HG02678 (cell line): ENCODE measurements around the gene SLC15A4.
"Not testable (repeated sequence)": the region's sequence is repeated elsewhere in the genome, so short reads cannot be mapped to it uniquely, and the experiment has no call there.

ENCODE experiments used
- ATAC-seq: cut with Tn5 transposase; IDR thresholded peaks from one replicate; pipeline ENCODE4 v1.9.1; 2021; ENCODE audit warnings: mild to moderate bottlenecking, moderate library complexity; ENCODE audit not compliant: unreplicated experiment

The SLC15A4 gene

DNA sequence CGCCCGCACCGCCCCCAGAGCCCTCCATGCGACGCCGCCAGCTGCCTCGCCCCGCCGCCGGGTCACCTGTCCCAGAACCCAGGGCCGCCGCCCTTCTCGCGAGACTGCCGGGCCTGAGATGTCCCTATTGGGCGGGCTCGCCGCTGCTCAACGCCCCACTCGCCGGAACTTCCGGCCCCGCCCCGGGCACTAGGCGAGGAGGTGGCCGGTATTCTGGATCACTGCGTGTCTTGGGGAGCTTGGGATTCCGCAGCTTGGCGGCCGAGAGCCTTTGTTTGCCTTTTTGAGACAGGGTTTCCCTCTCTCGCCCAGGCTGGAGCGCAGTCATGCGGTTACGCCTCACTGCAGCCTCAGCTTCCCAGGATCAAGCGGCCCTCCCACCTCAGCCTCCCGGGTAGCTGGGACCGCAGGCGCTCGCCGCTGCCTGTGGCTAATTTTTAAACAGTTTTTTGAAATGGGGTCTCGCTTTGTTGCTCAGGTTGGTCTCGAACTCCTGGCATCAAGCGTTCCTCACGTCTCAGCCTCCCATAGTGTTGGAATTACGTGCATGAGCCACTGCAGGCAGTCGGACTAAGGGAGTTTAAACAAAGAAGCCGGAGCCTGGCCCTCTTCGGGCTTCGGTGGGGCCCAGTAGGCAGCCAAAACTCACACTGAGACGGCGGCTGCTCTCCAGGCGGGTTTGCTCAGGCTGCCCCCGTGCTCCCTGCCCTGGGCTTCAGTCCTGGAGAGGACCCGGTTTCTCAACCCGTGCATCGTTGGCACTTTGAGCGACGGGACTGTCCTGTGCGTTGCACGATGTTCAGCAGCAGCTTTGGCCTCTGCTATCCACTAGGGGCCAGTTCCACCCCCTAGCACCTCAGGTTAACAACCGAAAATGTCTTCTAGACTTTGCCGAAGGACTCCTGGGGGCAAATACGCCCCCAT lies at the start of gene SLC15A4:
TSS of gene SLC15A4 (minus strand) at position 43 of the 924 bp plus-strand sequence. CDS start at position 28, 15 bp downstream.
- peak; percentile 84 for ATAC-seq

GRCh38 chr12:128872303-128872702 lies 48.5 kb upstream of the SLC15A4 start:
- no peak for ATAC-seq

GRCh38 chr12:128871516-128871892 lies 47.7 kb upstream of the SLC15A4 start:
- ATAC-seq = no peak

GRCh38 chr12:128867466-128867865 lies 43.7 kb upstream of the SLC15A4 start:
- ATAC-seq = no peak

DNA sequence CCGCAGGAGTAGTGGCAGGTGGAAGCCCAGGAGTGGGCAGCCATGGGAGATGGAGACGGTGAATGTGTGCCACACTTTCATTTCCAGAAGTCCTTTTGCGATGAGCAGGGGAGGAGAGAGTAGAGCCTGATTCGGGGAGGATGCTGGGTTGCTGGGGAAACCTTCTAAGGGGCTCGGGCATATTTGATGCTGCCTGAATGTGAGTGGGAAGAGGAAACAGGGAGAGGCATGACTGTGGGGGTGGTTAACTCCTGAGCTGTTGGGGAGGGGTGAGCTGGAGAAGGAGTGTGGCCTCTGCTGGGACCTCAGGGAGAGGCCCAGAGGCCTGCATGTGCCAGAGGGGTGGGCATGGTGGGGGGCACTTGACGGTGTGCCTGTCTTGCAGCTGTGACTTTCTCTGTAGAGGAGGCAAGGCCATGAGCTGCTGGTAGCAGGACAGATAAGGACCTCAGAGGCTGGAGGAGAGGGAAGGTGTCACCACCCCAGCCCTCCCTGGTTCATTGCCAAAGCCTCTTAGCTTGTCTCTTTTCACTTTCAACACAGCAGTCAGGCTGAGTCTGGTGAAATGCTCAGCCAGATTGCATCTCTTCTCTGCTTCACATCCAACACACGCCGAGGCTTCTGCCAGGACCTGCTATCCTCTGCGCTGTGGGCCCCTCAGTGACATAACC lies 40.9 kb upstream of the SLC15A4 start:
- no peak for ATAC-seq

GRCh38 chr12:128863957-128864356 lies 40.2 kb upstream of the SLC15A4 start:
- no peak for ATAC-seq

GRCh38 chr12:128861226-128862016 lies 37.7 kb upstream of the SLC15A4 start:
- no peak for ATAC-seq

DNA sequence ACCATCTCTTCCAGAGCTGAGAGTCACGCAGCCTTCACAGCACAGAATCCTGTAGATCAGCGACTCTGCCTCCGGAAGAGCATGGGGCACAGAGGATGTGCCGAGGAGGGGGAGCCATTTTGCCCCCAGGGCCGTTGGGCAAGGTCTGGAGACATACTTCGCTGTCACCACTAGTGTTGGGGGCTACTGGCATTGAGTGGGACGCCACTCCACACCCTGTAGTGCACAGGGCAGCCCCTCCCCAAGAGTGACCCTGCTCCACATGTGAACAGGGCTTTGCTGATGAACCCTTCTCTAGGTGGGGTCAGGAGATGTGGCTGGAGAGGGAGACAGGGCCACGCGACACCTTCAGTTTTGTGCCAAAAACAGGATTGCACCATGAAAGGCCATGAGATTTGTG lies 35.6 kb upstream of the SLC15A4 start:
- no peak for ATAC-seq

DNA sequence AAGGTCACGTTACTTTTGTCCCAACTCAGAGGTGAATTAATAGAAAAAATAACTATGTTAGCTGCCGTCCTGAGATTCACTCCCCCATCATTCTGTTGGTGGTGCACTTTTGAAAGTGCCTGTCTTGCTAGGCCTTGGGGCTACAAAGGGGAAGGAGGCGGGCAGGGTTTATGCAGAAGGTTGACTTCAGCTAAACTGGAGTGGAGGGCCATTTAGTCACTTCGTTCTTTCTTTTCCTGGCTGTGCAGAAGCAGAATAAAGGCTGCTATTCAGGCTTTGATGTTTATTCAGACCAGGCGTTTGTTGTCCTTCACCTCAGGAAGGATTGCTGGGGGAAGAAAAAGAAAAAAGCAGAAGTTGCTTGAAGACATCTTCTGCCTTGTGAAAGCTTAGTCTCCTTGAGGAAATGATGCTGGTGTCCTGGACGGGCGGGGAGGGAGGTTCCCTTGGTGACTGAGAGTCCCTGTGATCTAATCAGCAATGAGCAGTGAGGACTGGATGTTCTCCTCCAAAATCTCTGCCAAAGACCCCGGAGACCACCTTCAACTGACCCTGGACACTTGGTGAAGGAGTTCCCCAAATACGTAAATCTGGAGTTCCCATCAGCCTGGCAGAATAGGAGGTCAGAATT lies 33.5 kb upstream of the SLC15A4 start:
- ATAC-seq = no peak

GRCh38 chr12:128856791-128857078 lies 33.0 kb upstream of the SLC15A4 start:
- no peak for ATAC-seq

GRCh38 chr12:128856035-128856790 lies 32.5 kb upstream of the SLC15A4 start:
- ATAC-seq = no peak

DNA sequence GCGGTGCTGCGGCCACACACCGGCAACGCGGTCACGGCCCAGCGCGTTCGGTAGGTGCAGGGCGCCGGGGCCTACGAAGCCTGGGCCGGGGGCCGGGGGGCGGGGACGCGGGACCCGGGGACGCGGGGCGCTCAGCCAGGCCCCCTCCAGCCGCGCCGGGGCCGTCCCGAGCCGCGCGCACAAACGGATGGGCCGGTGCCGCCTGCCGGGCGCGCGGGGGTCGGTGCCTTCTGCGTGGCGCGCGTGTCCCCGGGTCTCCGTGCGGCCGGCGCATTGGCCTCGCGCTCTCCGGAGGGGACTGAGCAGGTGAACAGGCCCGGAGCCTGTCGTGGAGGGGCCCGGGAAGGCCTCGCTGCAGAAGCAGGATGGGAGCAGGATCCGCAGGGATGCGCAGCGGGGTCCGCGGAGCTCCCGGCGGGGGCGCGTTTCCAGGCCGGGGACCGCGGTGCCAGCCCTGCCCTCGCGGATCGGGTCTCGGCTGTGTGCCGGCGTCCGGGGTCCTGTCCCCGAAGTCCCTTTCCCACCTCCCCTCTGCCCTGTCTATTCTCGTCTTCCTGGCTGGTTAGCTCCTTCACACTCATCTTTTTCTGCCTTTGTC lies 29.9 kb upstream of the SLC15A4 start:
- ATAC-seq = peak; percentile 57

DNA sequence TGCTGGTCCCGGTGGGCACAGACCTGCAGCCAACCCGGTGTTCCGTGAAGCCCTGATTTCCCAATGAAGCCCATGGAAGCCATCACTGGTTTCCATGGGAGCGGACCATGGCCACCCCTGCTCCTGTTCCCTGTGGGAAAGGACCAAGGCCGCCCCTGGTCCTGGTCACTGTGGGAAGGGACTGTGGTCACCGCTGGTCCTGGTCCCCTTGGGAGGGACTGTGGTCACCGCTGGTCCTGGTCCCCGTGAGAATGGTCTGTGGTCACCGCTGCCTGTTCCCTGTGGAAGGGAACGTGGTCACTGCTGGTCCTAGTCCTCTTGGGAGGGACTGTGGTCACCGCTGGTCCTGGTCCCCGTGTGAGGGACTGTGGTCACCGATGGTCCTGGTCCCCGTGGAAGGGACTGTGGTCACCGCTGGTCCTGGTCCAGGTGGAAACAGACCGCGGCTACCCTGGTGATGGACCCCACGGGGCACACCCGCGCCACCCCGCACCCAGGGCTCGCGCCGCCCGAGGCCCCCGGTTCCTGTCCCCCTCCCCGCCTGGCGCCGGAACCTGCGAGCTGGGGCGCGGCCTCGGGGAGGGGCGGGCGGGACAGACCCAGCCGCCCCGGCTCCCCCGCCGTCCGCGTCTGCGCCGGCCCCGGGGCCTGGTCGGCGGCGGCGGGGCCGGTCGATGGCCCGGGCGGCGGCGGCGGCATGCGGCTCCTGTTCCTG lies 29.3 kb upstream of the SLC15A4 start, which contains the start of gene GLT1D1:
TSS of gene GLT1D1 (plus strand) at position 594 of the 715 bp plus-strand sequence. CDS start at position 698, 104 bp downstream.
- no peak for ATAC-seq

GRCh38 chr12:128852026-128852698 lies 28.4 kb upstream of the SLC15A4 start:
- no peak for ATAC-seq

DNA sequence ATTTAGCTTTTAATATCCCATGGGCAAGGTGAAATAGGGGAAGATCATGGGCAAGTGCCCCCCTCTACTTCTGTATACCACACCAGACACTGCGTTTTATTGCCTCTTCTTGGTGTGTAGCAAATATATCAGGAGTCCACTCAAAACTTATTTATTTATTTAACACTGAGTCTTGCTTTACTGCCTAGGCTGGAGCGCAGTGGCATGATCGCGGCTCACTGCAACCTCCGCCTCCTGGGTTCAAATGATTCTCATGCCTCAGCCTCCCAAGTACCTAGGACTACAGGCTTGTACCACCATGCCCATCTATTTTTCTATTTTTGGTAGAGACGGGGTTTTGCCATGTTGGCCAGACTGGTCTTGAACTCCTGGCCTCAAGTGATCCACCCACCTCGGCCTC lies 27.7 kb upstream of the SLC15A4 start:
- ATAC-seq = not testable (repeated sequence)

GRCh38 chr12:128850400-128850799 lies 26.6 kb upstream of the SLC15A4 start:
- ATAC-seq = no peak

GRCh38 chr12:128849806-128850205 lies 26.0 kb upstream of the SLC15A4 start:
- ATAC-seq = not testable (repeated sequence)

- ATAC-seq = no peak
Measured at GRCh38 chr12:128848371-128848770, 24.6 kb upstream of the SLC15A4 start.

GRCh38 chr12:128846671-128847070 lies 22.9 kb upstream of the SLC15A4 start:
- ATAC-seq = not testable (repeated sequence)
